ENCODE results near the gene GULP1.

The GULP1 gene

GRCh38 chr2:188280811-188281222 lies 10.9 kb upstream of the GULP1 start:
- TF ChIP-seq POLR2AphosphoS5 (IDR thresholded peaks at IDR 0.05; ENCODE audit: low read depth, low read length) = no peak
- TF ChIP-seq, protein P1, sequence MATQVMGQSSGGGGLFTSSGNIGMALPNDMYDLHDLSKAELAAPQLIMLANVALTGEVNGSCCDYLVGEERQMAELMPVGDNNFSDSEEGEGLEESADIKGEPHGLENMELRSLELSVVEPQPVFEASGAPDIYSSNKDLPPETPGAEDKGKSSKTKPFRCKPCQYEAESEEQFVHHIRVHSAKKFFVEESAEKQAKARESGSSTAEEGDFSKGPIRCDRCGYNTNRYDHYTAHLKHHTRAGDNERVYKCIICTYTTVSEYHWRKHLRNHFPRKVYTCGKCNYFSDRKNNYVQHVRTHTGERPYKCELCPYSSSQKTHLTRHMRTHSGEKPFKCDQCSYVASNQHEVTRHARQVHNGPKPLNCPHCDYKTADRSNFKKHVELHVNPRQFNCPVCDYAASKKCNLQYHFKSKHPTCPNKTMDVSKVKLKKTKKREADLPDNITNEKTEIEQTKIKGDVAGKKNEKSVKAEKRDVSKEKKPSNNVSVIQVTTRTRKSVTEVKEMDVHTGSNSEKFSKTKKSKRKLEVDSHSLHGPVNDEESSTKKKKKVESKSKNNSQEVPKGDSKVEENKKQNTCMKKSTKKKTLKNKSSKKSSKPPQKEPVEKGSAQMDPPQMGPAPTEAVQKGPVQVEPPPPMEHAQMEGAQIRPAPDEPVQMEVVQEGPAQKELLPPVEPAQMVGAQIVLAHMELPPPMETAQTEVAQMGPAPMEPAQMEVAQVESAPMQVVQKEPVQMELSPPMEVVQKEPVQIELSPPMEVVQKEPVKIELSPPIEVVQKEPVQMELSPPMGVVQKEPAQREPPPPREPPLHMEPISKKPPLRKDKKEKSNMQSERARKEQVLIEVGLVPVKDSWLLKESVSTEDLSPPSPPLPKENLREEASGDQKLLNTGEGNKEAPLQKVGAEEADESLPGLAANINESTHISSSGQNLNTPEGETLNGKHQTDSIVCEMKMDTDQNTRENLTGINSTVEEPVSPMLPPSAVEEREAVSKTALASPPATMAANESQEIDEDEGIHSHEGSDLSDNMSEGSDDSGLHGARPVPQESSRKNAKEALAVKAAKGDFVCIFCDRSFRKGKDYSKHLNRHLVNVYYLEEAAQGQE (IDR thresholded peaks at IDR 0.05; ENCODE audit: insufficient read depth in 1 of 2, low read depth in 2 of 2, low read length in 2 of 2) = no peak
- no peak for TF ChIP-seq FOXP2 (optimal IDR thresholded peaks at IDR 0.05; ENCODE audit: borderline replicate concordance, extremely low read depth, extremely low read length, insufficient read depth)
- TF ChIP-seq SIN3A (IDR thresholded peaks at IDR 0.05; ENCODE audit: borderline replicate concordance, insufficient read depth, low read length) = no peak
- TF ChIP-seq TAF1 (IDR thresholded peaks at IDR 0.05; ENCODE audit: borderline replicate concordance, insufficient read depth, low read length) = no peak

DNA sequence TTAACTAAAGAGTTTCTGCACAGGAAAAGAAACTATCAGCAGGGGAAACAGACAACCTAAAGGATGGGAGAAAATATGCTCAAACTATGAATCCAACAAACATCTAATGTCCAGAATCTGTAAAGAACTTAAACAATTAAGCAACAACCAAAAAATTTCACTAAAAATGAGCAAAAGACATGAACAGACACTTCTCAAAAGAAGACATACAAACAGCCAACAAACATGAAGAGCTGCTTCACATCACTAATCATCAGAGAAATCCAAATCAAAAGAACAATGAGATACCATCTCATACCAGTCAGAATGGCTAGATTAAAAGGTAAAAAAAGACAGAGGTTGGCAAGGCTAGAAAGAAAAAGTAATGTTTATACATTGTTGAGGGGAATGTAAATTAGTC lies 8.8 kb upstream of the GULP1 start:
- TF ChIP-seq, protein P1 (IDR thresholded peaks at IDR 0.05; ENCODE audit: insufficient read depth in 1 of 2, low read depth in 2 of 2, low read length in 2 of 2) = no peak
- TF ChIP-seq TAF1 (IDR thresholded peaks at IDR 0.05; ENCODE audit: borderline replicate concordance, insufficient read depth, low read length) (no peak), FOXP2 (optimal IDR thresholded peaks at IDR 0.05; ENCODE audit: borderline replicate concordance, extremely low read depth, extremely low read length, insufficient read depth) (no peak), SIN3A (IDR thresholded peaks at IDR 0.05; ENCODE audit: borderline replicate concordance, insufficient read depth, low read length) (no peak), POLR2AphosphoS5 (IDR thresholded peaks at IDR 0.05; ENCODE audit: low read depth, low read length) (no peak)

DNA sequence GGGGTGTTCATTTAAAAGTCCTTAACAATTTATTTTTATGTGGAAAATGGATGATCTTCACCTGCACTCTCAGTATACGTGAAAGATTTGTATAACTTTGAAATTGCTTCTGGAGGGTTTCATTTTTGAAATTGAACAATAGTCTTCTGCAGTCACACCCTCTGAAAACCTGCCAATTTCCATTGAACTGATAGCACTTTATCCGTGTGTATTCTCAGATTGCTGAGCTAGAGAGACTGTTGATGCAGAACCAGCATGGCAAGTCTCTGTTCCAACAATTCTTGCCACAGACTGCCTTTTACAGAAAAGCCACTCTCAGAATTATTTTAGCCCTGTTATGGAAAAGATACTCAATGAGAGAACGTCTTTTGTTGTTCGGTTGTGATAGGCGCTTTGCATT lies 6.6 kb upstream of the GULP1 start:
- TF ChIP-seq, protein P1 (IDR thresholded peaks at IDR 0.05; ENCODE audit: insufficient read depth in 1 of 2, low read depth in 2 of 2, low read length in 2 of 2) = no peak
- no peak for TF ChIP-seq POLR2AphosphoS5 (IDR thresholded peaks at IDR 0.05; ENCODE audit: low read depth, low read length)
- no peak for TF ChIP-seq TAF1 (IDR thresholded peaks at IDR 0.05; ENCODE audit: borderline replicate concordance, insufficient read depth, low read length)
- no peak for TF ChIP-seq SIN3A (IDR thresholded peaks at IDR 0.05; ENCODE audit: borderline replicate concordance, insufficient read depth, low read length)
- TF ChIP-seq FOXP2 (optimal IDR thresholded peaks at IDR 0.05; ENCODE audit: borderline replicate concordance, extremely low read depth, extremely low read length, insufficient read depth) = no peak

DNA sequence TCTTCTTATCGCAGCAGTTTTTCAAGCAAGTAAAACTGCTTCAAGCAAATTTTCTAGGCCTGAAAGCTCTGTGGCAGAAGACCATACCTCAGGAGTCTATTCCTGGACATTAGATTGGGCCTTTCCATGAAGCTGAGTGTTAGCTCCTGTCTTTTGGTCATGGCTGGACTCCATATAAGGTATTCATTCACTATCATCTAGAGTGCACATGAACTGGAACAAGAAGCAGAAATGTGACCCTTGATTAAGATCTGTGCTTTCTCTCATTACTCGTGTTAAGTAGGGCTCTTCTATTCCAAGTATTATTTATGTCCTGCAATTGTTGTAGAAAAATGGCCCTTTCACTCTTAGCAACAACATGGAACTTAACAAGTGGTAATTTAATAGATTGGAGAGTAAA lies 5.9 kb upstream of the GULP1 start:
- TF ChIP-seq, protein P1 (IDR thresholded peaks at IDR 0.05; ENCODE audit: insufficient read depth in 1 of 2, low read depth in 2 of 2, low read length in 2 of 2) = no peak
- TF ChIP-seq POLR2AphosphoS5 (IDR thresholded peaks at IDR 0.05; ENCODE audit: low read depth, low read length) (no peak), TAF1 (IDR thresholded peaks at IDR 0.05; ENCODE audit: borderline replicate concordance, insufficient read depth, low read length) (no peak), FOXP2 (optimal IDR thresholded peaks at IDR 0.05; ENCODE audit: borderline replicate concordance, extremely low read depth, extremely low read length, insufficient read depth) (no peak), SIN3A (IDR thresholded peaks at IDR 0.05; ENCODE audit: borderline replicate concordance, insufficient read depth, low read length) (no peak)

GRCh38 chr2:188291142-188291616 lies 495 bp upstream of the GULP1 start:
- TF ChIP-seq SIN3A (IDR thresholded peaks at IDR 0.05; ENCODE audit: borderline replicate concordance, insufficient read depth, low read length) (no peak), POLR2AphosphoS5 (IDR thresholded peaks at IDR 0.05; ENCODE audit: low read depth, low read length) (no peak), TAF1 (IDR thresholded peaks at IDR 0.05; ENCODE audit: borderline replicate concordance, insufficient read depth, low read length) (no peak), FOXP2 (optimal IDR thresholded peaks at IDR 0.05; ENCODE audit: borderline replicate concordance, extremely low read depth, extremely low read length, insufficient read depth) (no peak)
- TF ChIP-seq, protein P1 (IDR thresholded peaks at IDR 0.05; ENCODE audit: insufficient read depth in 1 of 2, low read depth in 2 of 2, low read length in 2 of 2) = no peak
